Caco-2 (cell line): Measurements from ENCODE around the gene ZNF541. TPM values are rescaled to one million over a fixed set of nuclear protein-coding genes. Genes with fewer than 3 reads are reported as not detected.

Experiments used
- BruUV-seq: library from RNA; stranded (reverse); fragments of 400-500 nt; replicated peaks from 2 replicates; lab custom pipeline; 2021; lab: Mats Ljungman, UMichigan
- CTCF ChIA-PET: fragments of 300-600 bp; sonication (Branson Sonifier 250); formaldehyde crosslinking; loops from one replicate; lab custom pipeline; 2022; ENCODE audit warnings: antibody characterized with exemption; lab: Charles Lee
- POLR2A ChIA-PET: fragments of 300-600 bp; sonication (Branson Sonifier 250); formaldehyde crosslinking; loops from one replicate; lab custom pipeline; 2022; ENCODE audit warnings: antibody characterized with exemption; lab: Charles Lee
- DNase-seq, 2 experiments: peaks; one replicate each; pipeline versions ENCODE4 v3.0.0 to v3.0.0-alpha.2; 2020 to 2022
- H3K27me3 ChIP-seq: replicated peaks from 2 replicates; pipeline ENCODE4 v1.6.0; 2011; ENCODE audit warnings: low read length; ENCODE audit not compliant: control insufficient read depth, insufficient read depth
- H3K36me3 ChIP-seq: 2 replicates; pipeline ENCODE4 v1.5.1; 2011; ENCODE audit warnings: low read length; ENCODE audit not compliant: control insufficient read depth, insufficient read depth
- H3K4me1 ChIP-seq: fragments of 250-450 bp; sonication (Bioruptor Pico); 2 replicates; pipeline ENCODE4 v1.5.1; 2020; ENCODE audit warnings: mild to moderate bottlenecking
- H3K4me3 ChIP-seq: 2 replicates; pipeline ENCODE4 v1.5.1; 2011; ENCODE audit warnings: low read depth, mild to moderate bottlenecking, control low read depth, low read length
- H3K9me3 ChIP-seq: fragments of 250-450 bp; sonication (Bioruptor Pico); 2 replicates; pipeline ENCODE4 v1.5.1; 2020; ENCODE audit warnings: mild to moderate bottlenecking, moderate library complexity
- H3K27ac Mint-ChIP-seq: one replicate; pipeline ENCODE4 v1.8.0; 2022; ENCODE audit warnings: mixed read lengths; ENCODE audit not compliant: unreplicated experiment
- H3K27me3 Mint-ChIP-seq: one replicate; pipeline ENCODE4 v1.8.0; 2022; ENCODE audit warnings: mixed read lengths; ENCODE audit not compliant: insufficient read depth, unreplicated experiment
- H3K36me3 Mint-ChIP-seq: one replicate; pipeline ENCODE4 v1.8.0; 2022; ENCODE audit warnings: mild to moderate bottlenecking, mixed read lengths; ENCODE audit not compliant: insufficient read depth, unreplicated experiment
- H3K4me1 Mint-ChIP-seq: one replicate; pipeline ENCODE4 v1.8.0; 2022; ENCODE audit warnings: low read depth, mixed read lengths; ENCODE audit not compliant: unreplicated experiment
- H3K4me3 Mint-ChIP-seq: one replicate; pipeline ENCODE4 v1.8.0; 2022; ENCODE audit warnings: mild to moderate bottlenecking, moderate library complexity, mixed read lengths; ENCODE audit not compliant: unreplicated experiment
- H3K9me3 Mint-ChIP-seq: one replicate; pipeline ENCODE4 v1.8.0; 2022; ENCODE audit warnings: mixed read lengths; ENCODE audit not compliant: unreplicated experiment
- intact Hi-C: fragments of 100-400 bp; cut with micrococcal nuclease; formaldehyde crosslinking; loops from one replicate; pipeline ENCODE4 v1.10.0; 2022; ENCODE audit not compliant: unreplicated experiment
- total RNA-seq: library from RNA; stranded (reverse); gene quantifications from 2 replicates; pipeline ENCODE4 v1.2.3, GENCODE V29; 2022
- TF ChIP-seq, protein P1 (sequence below), 2 experiments: fragments of 200-600 bp in 1 of 2; IDR thresholded peaks; 1 replicate in 1 of 2; 2 replicates in 1 of 2; pipeline versions ENCODE4 v1.5.1 to v1.8.0; 2011 to 2022; ENCODE audit warnings: antibody characterized with exemption in 1 of 2, control low read depth in 1 of 2, inconsistent platforms in 1 of 2, low read depth in 1 of 2, low read length in 1 of 2, mild to moderate bottlenecking in 1 of 2, moderate library complexity in 1 of 2; ENCODE audit not compliant: insufficient read depth in 1 of 2, severe bottlenecking in 1 of 2, unreplicated experiment in 1 of 2

The ZNF541 gene
- total RNA-seq, 1 experiment from 2014 or later = not detected

GRCh38 chr19:47607564-47608073, 34.7 kb upstream of the ZNF541 start:
- no TSS peak for BruUV-seq
- Mint-ChIP-seq H3K4me1 (peaks cover 13% of the 10 kb centered on the region), H3K9me3 (no peaks in the 10 kb centered on the region), H3K4me3 (peak overlapping the region; percentile 91), H3K36me3 (peaks cover 31% of the 10 kb centered on the region), H3K27ac (peak overlapping the region; percentile 91), H3K27me3 (no peaks in the 10 kb centered on the region)
- peaks cover 20% of the 10 kb centered on the region for H3K4me1 ChIP-seq
- DNase-seq = no peak
- peak overlapping the region; percentile 99 for H3K4me3 ChIP-seq
- peaks cover 1% of the 10 kb centered on the region; the same call in 1 of the 2 replicates for H3K36me3 ChIP-seq
- intact Hi-C loops = loop anchor here (1.0 to 2.0 kb wide), 4 partner anchors 7 to 93 kb away; partner anchors contain the start of gene NAPA
- H3K9me3 ChIP-seq = no peaks in the 10 kb centered on the region
- CTCF ChIA-PET = no interaction called here
- no peaks in the 10 kb centered on the region for H3K27me3 ChIP-seq
- TF ChIP-seq, protein P1, sequence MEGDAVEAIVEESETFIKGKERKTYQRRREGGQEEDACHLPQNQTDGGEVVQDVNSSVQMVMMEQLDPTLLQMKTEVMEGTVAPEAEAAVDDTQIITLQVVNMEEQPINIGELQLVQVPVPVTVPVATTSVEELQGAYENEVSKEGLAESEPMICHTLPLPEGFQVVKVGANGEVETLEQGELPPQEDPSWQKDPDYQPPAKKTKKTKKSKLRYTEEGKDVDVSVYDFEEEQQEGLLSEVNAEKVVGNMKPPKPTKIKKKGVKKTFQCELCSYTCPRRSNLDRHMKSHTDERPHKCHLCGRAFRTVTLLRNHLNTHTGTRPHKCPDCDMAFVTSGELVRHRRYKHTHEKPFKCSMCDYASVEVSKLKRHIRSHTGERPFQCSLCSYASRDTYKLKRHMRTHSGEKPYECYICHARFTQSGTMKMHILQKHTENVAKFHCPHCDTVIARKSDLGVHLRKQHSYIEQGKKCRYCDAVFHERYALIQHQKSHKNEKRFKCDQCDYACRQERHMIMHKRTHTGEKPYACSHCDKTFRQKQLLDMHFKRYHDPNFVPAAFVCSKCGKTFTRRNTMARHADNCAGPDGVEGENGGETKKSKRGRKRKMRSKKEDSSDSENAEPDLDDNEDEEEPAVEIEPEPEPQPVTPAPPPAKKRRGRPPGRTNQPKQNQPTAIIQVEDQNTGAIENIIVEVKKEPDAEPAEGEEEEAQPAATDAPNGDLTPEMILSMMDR (IDR thresholded peaks at IDR 0.05; ENCODE audit: insufficient read depth in 1 of 2, low read depth in 1 of 2, low read length in 1 of 2, severe bottlenecking in 1 of 2, unreplicated experiment in 1 of 2) = no peak
- POLR2A ChIA-PET = interaction anchor here (1.0 kb wide), 1 partner anchor 41 kb away, joined by 4 read pairs; no protein-coding TSS in a partner anchor

GRCh38 chr19:47603706-47604565, 31.0 kb upstream of the ZNF541 start:
- H3K4me1 Mint-ChIP-seq = peaks cover 21% of the 10 kb centered on the region
- H3K27me3 ChIP-seq = no peaks in the 10 kb centered on the region
- H3K9me3 ChIP-seq = no peaks in the 10 kb centered on the region
- no peak overlapping the region for H3K4me3 ChIP-seq
- BruUV-seq = no TSS peak
- no peak overlapping the region for H3K27ac Mint-ChIP-seq
- POLR2A ChIA-PET = no interaction called here
- no peaks in the 10 kb centered on the region for H3K27me3 Mint-ChIP-seq
- H3K4me3 Mint-ChIP-seq = no peak overlapping the region
- H3K36me3 ChIP-seq = no peaks in the 10 kb centered on the region
- intact Hi-C loops = loop anchor here (5.0 kb wide), 1 partner anchor 167 kb away; no protein-coding TSS in a partner anchor
- peaks cover 17% of the 10 kb centered on the region for H3K4me1 ChIP-seq
- TF ChIP-seq, protein P1 (IDR thresholded peaks at IDR 0.05; ENCODE audit: insufficient read depth in 1 of 2, low read depth in 1 of 2, low read length in 1 of 2, severe bottlenecking in 1 of 2, unreplicated experiment in 1 of 2) = no peak
- CTCF ChIA-PET = no interaction called here
- H3K9me3 Mint-ChIP-seq = no peaks in the 10 kb centered on the region
- peaks cover 32% of the 10 kb centered on the region for H3K36me3 Mint-ChIP-seq
- DNase-seq = no peak

GRCh38 chr19:47601180-47601904, 28.4 kb upstream of the ZNF541 start:
- no peaks in the 10 kb centered on the region for H3K27me3 ChIP-seq
- ChIA-PET POLR2A (interaction anchor here (0.7 to 2.8 kb wide), 6 partner anchors 9 to 121 kb away, joined by 4 to 23 read pairs (median 11); no protein-coding TSS in a partner anchor), CTCF (interaction anchor here (0.6 to 1.7 kb wide), 6 partner anchors 47 to 271 kb away, joined by 3 to 7 read pairs (median 4); partner anchors contain the start of gene NAPA)
- peak overlapping the region; percentile 42 for H3K4me3 ChIP-seq
- H3K36me3 Mint-ChIP-seq = peaks cover 23% of the 10 kb centered on the region
- no peaks in the 10 kb centered on the region for H3K27me3 Mint-ChIP-seq
- peaks cover 24% of the 10 kb centered on the region for H3K4me1 ChIP-seq
- peaks cover 21% of the 10 kb centered on the region for H3K4me1 Mint-ChIP-seq
- H3K27ac Mint-ChIP-seq = peak overlapping the region; percentile 87
- no peaks in the 10 kb centered on the region for H3K9me3 Mint-ChIP-seq
- BruUV-seq = no TSS peak
- intact Hi-C loops = loop anchor here (2.0 to 5.0 kb wide), 2 partner anchors 65 to 164 kb away; no protein-coding TSS in a partner anchor
- H3K4me3 Mint-ChIP-seq = peak overlapping the region; percentile 77
- DNase-seq = peak; percentile 57 to 76
- TF ChIP-seq, protein P1 (IDR thresholded peaks at IDR 0.05; ENCODE audit: insufficient read depth in 1 of 2, low read depth in 1 of 2, low read length in 1 of 2, severe bottlenecking in 1 of 2, unreplicated experiment in 1 of 2) = no peak
- H3K36me3 ChIP-seq = no peaks in the 10 kb centered on the region
- H3K9me3 ChIP-seq = no peaks in the 10 kb centered on the region
